HCT116 (cell line): ENCODE data around the gene GSTT4. TPM values are rescaled to one million over a fixed set of nuclear protein-coding genes. Genes with fewer than 3 reads are reported as not detected.

Experiments
- ATAC-seq: fragments of 200-7000 bp; cut with Tn5 transposase; 2 replicates; pipeline ENCODE4 v1.9.1; 2020; ENCODE audit warnings: mild to moderate bottlenecking, moderate library complexity
- BruUV-seq: library from RNA; stranded (reverse); fragments of 400-500 nt; replicated peaks from 2 replicates; lab custom pipeline; 2021; lab: Mats Ljungman, UMichigan
- CTCF ChIA-PET: fragments of 300-600 bp; sonication (Branson Sonifier 250); formaldehyde crosslinking; loops from one replicate; lab custom pipeline; 2021; ENCODE audit warnings: antibody characterized with exemption; lab: Charles Lee
- POLR2A ChIA-PET: fragments of 300-600, 350-600 bp; sonication (Branson Sonifier 250); formaldehyde crosslinking; loops from one replicate; lab custom pipeline; 2021; ENCODE audit warnings: antibody characterized with exemption; lab: Charles Lee
- RAD21 ChIA-PET, 2 experiments: fragments of 300-600 bp; sonication (Branson Sonifier 250); formaldehyde crosslinking; loops; one replicate each; lab custom pipeline; 2023; ENCODE audit warnings: low total read pairs in 2 of 2; ENCODE audit not compliant: uncharacterized antibody in 2 of 2, unreplicated experiment in 2 of 2, low non-redundant PET in 1 of 2; lab: Charles Lee
- DNase-seq: peaks from one replicate; pipeline ENCODE4 v3.0.0-alpha.2; 2010; ENCODE audit warnings: low read depth, low spot score
- H2AFZ ChIP-seq: fragments of 200-600 bp; shearing (Covaris generic), sonication (generic); 2 replicates; pipeline ENCODE4 v1.6.1; 2017; ENCODE audit warnings: low read depth, mixed run types, mixed read lengths, antibody characterized with exemption, low read length; ENCODE audit not compliant: poor library complexity, severe bottlenecking
- H3K27ac ChIP-seq: 2 replicates; pipeline ENCODE4 v1.5.1; 2012; ENCODE audit warnings: low read depth, low read length
- H3K27me3 ChIP-seq: fragments of 200-600 bp; sonication (generic); 2 replicates; pipeline ENCODE4 v1.6.1; 2016; ENCODE audit warnings: mixed run types, low read length, mixed read lengths; ENCODE audit not compliant: insufficient read depth
- H3K36me3 ChIP-seq, 2 experiments: fragments of 200-500 bp in 1 of 2; fragments of 200-600 bp in 1 of 2; sonication (Bioruptor generic) in 1 of 2; sonication (generic) in 1 of 2; 2 replicates each; pipeline versions ENCODE4 v1.5.1 to v1.6.1; 2014 to 2016; ENCODE audit warnings: low read length in 2 of 2, inconsistent platforms in 1 of 2, mixed read lengths in 1 of 2, mixed run types in 1 of 2; ENCODE audit not compliant: insufficient read depth in 2 of 2, control insufficient read depth in 1 of 2
- H3K4me1 ChIP-seq, 2 experiments: fragments of 200-600 bp in 1 of 2; sonication (generic) in 1 of 2; 2 replicates each; pipeline versions ENCODE4 v1.5.1 to v1.6.1; 2012 to 2017; ENCODE audit warnings: low read length in 2 of 2, inconsistent platforms in 1 of 2, mild to moderate bottlenecking in 1 of 2, mixed read lengths in 1 of 2, mixed run types in 1 of 2, moderate library complexity in 1 of 2; ENCODE audit not compliant: insufficient read depth in 2 of 2, control insufficient read depth in 1 of 2
- H3K4me2 ChIP-seq: fragments of 200-600 bp; sonication (generic); 2 replicates; pipeline ENCODE4 v1.6.1; 2017; ENCODE audit warnings: mixed run types, low read length, mixed read lengths
- H3K4me3 ChIP-seq, 2 experiments: fragments of 200-600 bp in 1 of 2; sonication (generic) in 1 of 2; replicated peaks in 1 of 2; 2 replicates each; pipeline ENCODE4 v1.5.1; 2011 to 2016; ENCODE audit warnings: low read length in 2 of 2, control low read depth in 1 of 2, low read depth in 1 of 2, mild to moderate bottlenecking in 1 of 2, mixed read lengths in 1 of 2, mixed run types in 1 of 2
- H3K79me2 ChIP-seq: fragments of 200-600 bp; sonication (generic); 2 replicates; pipeline ENCODE4 v1.6.1; 2017; ENCODE audit warnings: mild to moderate bottlenecking, mixed run types, low read length, moderate library complexity, mixed read lengths; ENCODE audit not compliant: insufficient read depth
- H3K9ac ChIP-seq: fragments of 200-600 bp; sonication (generic); 2 replicates; pipeline ENCODE4 v1.6.1; 2016; ENCODE audit warnings: low read length, mixed read lengths
- H3K9me2 ChIP-seq: fragments of 200-600 bp; sonication (generic), shearing (Covaris generic); 2 replicates; pipeline ENCODE4 v1.6.1; 2017; ENCODE audit warnings: mixed run types, mild to moderate bottlenecking, moderate library complexity; ENCODE audit not compliant: insufficient read depth
- H3K9me3 ChIP-seq, 2 experiments: fragments of 200-500 bp in 1 of 2; fragments of 200-600 bp in 1 of 2; sonication (Bioruptor generic) in 1 of 2; sonication (generic) in 1 of 2; 2 replicates each; pipeline ENCODE4 v1.6.1; 2014 to 2017; ENCODE audit warnings: low read length in 2 of 2, mixed read lengths in 2 of 2, inconsistent platforms in 1 of 2, low read depth in 1 of 2, mild to moderate bottlenecking in 1 of 2, mixed run types in 1 of 2, moderate library complexity in 1 of 2; ENCODE audit not compliant: control insufficient read depth in 1 of 2, insufficient read depth in 1 of 2
- H4K20me1 ChIP-seq: fragments of 200-600 bp; sonication (generic), shearing (Covaris generic); 2 replicates; pipeline ENCODE4 v1.6.1; 2017; ENCODE audit warnings: mixed run types, mild to moderate bottlenecking, moderate library complexity; ENCODE audit not compliant: insufficient read depth
- ATF3 ChIP-seq: IDR thresholded peaks from 2 replicates; pipeline ENCODE4 v1.6.1; 2012
- CBX3 ChIP-seq: IDR thresholded peaks from 2 replicates; pipeline ENCODE4 v1.6.1; 2012; ENCODE audit warnings: low read depth
- EGR1 ChIP-seq: IDR thresholded peaks from 2 replicates; pipeline ENCODE4 v1.6.1; 2012; ENCODE audit warnings: low read depth
- ELF1 ChIP-seq: IDR thresholded peaks from 2 replicates; pipeline ENCODE4 v1.6.1; 2012; ENCODE audit warnings: low read depth, borderline replicate concordance
- EZH2 ChIP-seq: fragments of 200-600 bp; sonication (generic); IDR thresholded peaks from 2 replicates; pipeline ENCODE4 v1.6.1; 2017; ENCODE audit warnings: antibody characterized with exemption, mixed run types
- JUND ChIP-seq: IDR thresholded peaks from 2 replicates; pipeline ENCODE4 v1.6.1; 2012
- MAX ChIP-seq: IDR thresholded peaks from 2 replicates; pipeline ENCODE4 v1.6.1; 2012
- POLR2AphosphoS5 ChIP-seq: IDR thresholded peaks from 2 replicates; pipeline ENCODE4 v1.6.1; 2011; ENCODE audit warnings: mild to moderate bottlenecking, low read depth, low read length, moderate library complexity
- RAD21 ChIP-seq: IDR thresholded peaks from 2 replicates; pipeline ENCODE4 v1.6.1; 2012; ENCODE audit warnings: low read depth, mild to moderate bottlenecking
- REST ChIP-seq: IDR thresholded peaks from 2 replicates; pipeline ENCODE4 v1.6.1; 2012; ENCODE audit warnings: low read depth
- SIN3A ChIP-seq: IDR thresholded peaks from 2 replicates; pipeline ENCODE4 v1.6.1; 2012; ENCODE audit warnings: low read depth
- SRF ChIP-seq: IDR thresholded peaks from 2 replicates; pipeline ENCODE4 v1.6.1; 2012; ENCODE audit warnings: low read depth
- TCF7L2 ChIP-seq: IDR thresholded peaks from 2 replicates; pipeline ENCODE4 v1.7.0; 2011; ENCODE audit warnings: borderline replicate concordance, inconsistent platforms; ENCODE audit not compliant: insufficient read depth, insufficient read length; ENCODE audit errors: extremely low read depth
- YY1 ChIP-seq: IDR thresholded peaks from 2 replicates; pipeline ENCODE4 v1.6.1; 2011; ENCODE audit warnings: low read length, low read depth, moderate library complexity, mild to moderate bottlenecking; ENCODE audit not compliant: insufficient replicate concordance; ENCODE audit errors: extremely low read depth
- ZFX ChIP-seq: fragments of 450-650 bp; IDR thresholded peaks from 2 replicates; pipeline ENCODE4 v1.6.1; 2017
- intact Hi-C: fragments of 100-400 bp; cut with micrococcal nuclease; formaldehyde crosslinking; loops from 2 replicates; pipeline ENCODE4 v1.10.0; 2022
- total RNA-seq: library from RNA; stranded (reverse); gene quantifications from one replicate; pipeline ENCODE4 v1.2.1, GENCODE V29; 2021; ENCODE audit not compliant: unreplicated experiment

The GSTT4 gene
- total RNA-seq, 1 experiment from 2014 or later: not detected

GRCh38 chr22:24002272-24002671, 3.0 kb downstream of the GSTT4 start:
- POLR2A ChIA-PET: interaction anchor here (1.4 kb wide), 1 partner anchor 9 kb away, joined by 3 read pairs; the partner anchor contains the start of gene CABIN1
- RAD21 ChIA-PET: no interaction called here
- Histone ChIP-seq H3K4me1 (peaks cover 0 to 12% of the 10 kb centered on the region in 2 experiments; a peak in 2 of 4 replicates), H3K9me2 (no peaks in the 10 kb centered on the region), H3K27ac (no peak overlapping the region), H3K9me3 (no peaks in the 10 kb centered on the region), H4K20me1 (no peaks in the 10 kb centered on the region), H3K4me3 (no peak overlapping the region), H3K9ac (no peak overlapping the region), H2AFZ (no peak overlapping the region), H3K27me3 (no peaks in the 10 kb centered on the region), H3K79me2 (no peaks in the 10 kb centered on the region), H3K36me3 (no peaks in the 10 kb centered on the region), H3K4me2 (no peak overlapping the region)
- ATAC-seq (no peak), DNase-seq (no peak)
- intact Hi-C loops: no loop called here
- no TSS peak for BruUV-seq
- CTCF ChIA-PET: no interaction called here
- TF ChIP-seq CBX3: no peak
- TF ChIP-seq YY1: no peak
- no peak for TF ChIP-seq ATF3
- no peak for TF ChIP-seq SRF
- no peak for TF ChIP-seq RAD21
- no peak for TF ChIP-seq POLR2AphosphoS5
- no peak for TF ChIP-seq EZH2
- no peak for TF ChIP-seq JUND
- no peak for TF ChIP-seq EGR1
- TF ChIP-seq MAX: no peak
- no peak for TF ChIP-seq SIN3A
- no peak for TF ChIP-seq ELF1
- TF ChIP-seq TCF7L2: no peak
- no peak for TF ChIP-seq REST
- TF ChIP-seq ZFX: no peak
